Memory B cell (primary cell): ENCODE measurements around the gene CFDP1.
A peak's percentile ranks its signal among the peaks of the same experiment; 100 is the strongest.

ENCODE experiments used
- ATAC-seq: fragments of 150-1000 bp; cut with Tn5 transposase; 2 replicates; pipeline ENCODE4 v1.10.0; 2021; ENCODE audit warnings: low read depth, mild to moderate bottlenecking, moderate library complexity
- DNase-seq, 2 donors: peaks; one replicate each; pipeline ENCODE4 v3.0.0; 2022; ENCODE audit warnings: low spot score in 2 of 2
- H3K27ac Mint-ChIP-seq: one replicate; pipeline ENCODE4 v1.8.0; 2022; ENCODE audit warnings: mild to moderate bottlenecking, moderate library complexity, mixed read lengths
- H3K27me3 Mint-ChIP-seq: one replicate; pipeline ENCODE4 v1.8.0; 2022; ENCODE audit warnings: mixed read lengths
- H3K36me3 Mint-ChIP-seq: one replicate; pipeline ENCODE4 v1.8.0; 2022; ENCODE audit warnings: mild to moderate bottlenecking, mixed read lengths
- H3K4me1 Mint-ChIP-seq: one replicate; pipeline ENCODE4 v1.8.0; 2022; ENCODE audit warnings: mixed read lengths
- H3K4me3 Mint-ChIP-seq: one replicate; pipeline ENCODE4 v1.8.0; 2022; ENCODE audit warnings: mild to moderate bottlenecking, moderate library complexity, mixed read lengths
- H3K9me3 Mint-ChIP-seq: one replicate; pipeline ENCODE4 v1.8.0; 2022; ENCODE audit warnings: mixed read lengths

Gene CFDP1

GRCh38 chr16:75305364-75306098, 127.8 kb downstream of the CFDP1 start:
- no peak for DNase-seq
- H3K4me3 Mint-ChIP-seq: no peak overlapping the region
- no peak for ATAC-seq
- no peak overlapping the region for H3K27ac Mint-ChIP-seq
- H3K27me3 Mint-ChIP-seq: peaks cover 2% of the 10 kb centered on the region
- peaks cover 43% of the 10 kb centered on the region for H3K36me3 Mint-ChIP-seq
- H3K9me3 Mint-ChIP-seq: no peaks in the 10 kb centered on the region
- no peaks in the 10 kb centered on the region for H3K4me1 Mint-ChIP-seq

- DNase-seq (no peak), ATAC-seq (no peak)
- Mint-ChIP-seq H3K4me1 (no peaks in the 10 kb centered on the region), H3K4me3 (no peak overlapping the region), H3K27ac (no peak overlapping the region), H3K9me3 (no peaks in the 10 kb centered on the region), H3K27me3 (no peaks in the 10 kb centered on the region), H3K36me3 (peaks cover 44% of the 10 kb centered on the region)
These were observed 128.6 kb downstream of the CFDP1 start for GRCh38 chr16:75304521-75305363.

GRCh38 chr16:75301804-75302203, 131.5 kb downstream of the CFDP1 start:
- Mint-ChIP-seq H3K27me3 (peaks cover 1% of the 10 kb centered on the region), H3K36me3 (peaks cover 60% of the 10 kb centered on the region), H3K4me1 (no peaks in the 10 kb centered on the region)

GRCh38 chr16:75298267-75298666, 135.0 kb downstream of the CFDP1 start:
- Mint-ChIP-seq H3K4me3 (no peak overlapping the region), H3K4me1 (no peaks in the 10 kb centered on the region), H3K9me3 (no peaks in the 10 kb centered on the region), H3K27ac (no peak overlapping the region), H3K27me3 (peaks cover 1% of the 10 kb centered on the region), H3K36me3 (peaks cover 53% of the 10 kb centered on the region)
- DNase-seq (no peak), ATAC-seq (no peak)

More at GRCh38 chr16:75301804-75302203, 131.5 kb downstream of the CFDP1 start:
- peak overlapping the region; percentile 15 for H3K27ac Mint-ChIP-seq
- no peak for ATAC-seq
- H3K9me3 Mint-ChIP-seq: no peaks in the 10 kb centered on the region
- DNase-seq: no peak
- H3K4me3 Mint-ChIP-seq: no peak overlapping the region

GRCh38 chr16:75296606-75297005, 136.7 kb downstream of the CFDP1 start:
- no peaks in the 10 kb centered on the region for H3K9me3 Mint-ChIP-seq
- peaks cover 1% of the 10 kb centered on the region for H3K27me3 Mint-ChIP-seq
- H3K27ac Mint-ChIP-seq: no peak overlapping the region
- no peak for ATAC-seq
- H3K36me3 Mint-ChIP-seq: peaks cover 62% of the 10 kb centered on the region
- no peaks in the 10 kb centered on the region for H3K4me1 Mint-ChIP-seq
- no peak for DNase-seq
- H3K4me3 Mint-ChIP-seq: no peak overlapping the region

- Mint-ChIP-seq H3K9me3 (no peaks in the 10 kb centered on the region), H3K27ac (no peak overlapping the region), H3K27me3 (peaks cover 1% of the 10 kb centered on the region), H3K36me3 (peaks cover 61% of the 10 kb centered on the region), H3K4me3 (no peak overlapping the region), H3K4me1 (no peaks in the 10 kb centered on the region)
- ATAC-seq (no peak), DNase-seq (no peak)
These were observed 138.4 kb downstream of the CFDP1 start for GRCh38 chr16:75294773-75295459.

- peaks cover under 1% of the 10 kb centered on the region for H3K4me1 Mint-ChIP-seq
- no peak overlapping the region for H3K4me3 Mint-ChIP-seq
- peaks cover 53% of the 10 kb centered on the region for H3K36me3 Mint-ChIP-seq
- H3K9me3 Mint-ChIP-seq: no peaks in the 10 kb centered on the region
- H3K27me3 Mint-ChIP-seq: peaks cover 1% of the 10 kb centered on the region
- DNase-seq (no peak), ATAC-seq (no peak)
- H3K27ac Mint-ChIP-seq: no peak overlapping the region
These were observed 139.5 kb downstream of the CFDP1 start for GRCh38 chr16:75293772-75294171.

GRCh38 chr16:75293173-75293572, 140.1 kb downstream of the CFDP1 start:
- Mint-ChIP-seq H3K27me3 (peaks cover 1% of the 10 kb centered on the region), H3K4me1 (peaks cover 5% of the 10 kb centered on the region), H3K27ac (no peak overlapping the region), H3K9me3 (no peaks in the 10 kb centered on the region), H3K4me3 (no peak overlapping the region), H3K36me3 (peaks cover 55% of the 10 kb centered on the region)
- DNase-seq (no peak), ATAC-seq (no peak)

GRCh38 chr16:75292691-75293090, 140.6 kb downstream of the CFDP1 start:
- ATAC-seq (no peak), DNase-seq (no peak)
- Mint-ChIP-seq H3K36me3 (peaks cover 53% of the 10 kb centered on the region), H3K4me3 (no peak overlapping the region), H3K27me3 (peaks cover under 1% of the 10 kb centered on the region), H3K27ac (no peak overlapping the region), H3K9me3 (no peaks in the 10 kb centered on the region), H3K4me1 (peaks cover 5% of the 10 kb centered on the region)

GRCh38 chr16:75289189-75289588, 144.1 kb downstream of the CFDP1 start:
- Mint-ChIP-seq H3K4me3 (no peak overlapping the region), H3K27ac (peak overlapping the region; percentile 22), H3K27me3 (no peaks in the 10 kb centered on the region), H3K4me1 (peaks cover 5% of the 10 kb centered on the region), H3K9me3 (no peaks in the 10 kb centered on the region), H3K36me3 (peaks cover 42% of the 10 kb centered on the region)
- no peak for ATAC-seq
- DNase-seq: no peak

- ATAC-seq: peak; percentile 66
- no peak for DNase-seq
- Mint-ChIP-seq H3K27me3 (no peaks in the 10 kb centered on the region), H3K4me1 (peaks cover 5% of the 10 kb centered on the region), H3K27ac (peak overlapping the region; percentile 22), H3K9me3 (no peaks in the 10 kb centered on the region), H3K4me3 (peak overlapping the region; percentile 50), H3K36me3 (peaks cover 36% of the 10 kb centered on the region)
These were observed 144.6 kb downstream of the CFDP1 start for GRCh38 chr16:75288596-75289120.

GRCh38 chr16:75288181-75288580, 145.1 kb downstream of the CFDP1 start:
- Mint-ChIP-seq H3K4me3 (no peak overlapping the region), H3K27me3 (no peaks in the 10 kb centered on the region), H3K27ac (no peak overlapping the region), H3K36me3 (peaks cover 35% of the 10 kb centered on the region), H3K9me3 (no peaks in the 10 kb centered on the region), H3K4me1 (peaks cover 5% of the 10 kb centered on the region)
- ATAC-seq: no peak
- no peak for DNase-seq

GRCh38 chr16:75287708-75288107, 145.6 kb downstream of the CFDP1 start:
- DNase-seq (no peak), ATAC-seq (no peak)
- Mint-ChIP-seq H3K4me1 (peaks cover 5% of the 10 kb centered on the region), H3K4me3 (no peak overlapping the region), H3K36me3 (peaks cover 30% of the 10 kb centered on the region), H3K27ac (no peak overlapping the region), H3K27me3 (no peaks in the 10 kb centered on the region), H3K9me3 (no peaks in the 10 kb centered on the region)

- Mint-ChIP-seq H3K36me3 (peaks cover 18% of the 10 kb centered on the region), H3K4me3 (no peak overlapping the region), H3K4me1 (peaks cover 5% of the 10 kb centered on the region), H3K9me3 (no peaks in the 10 kb centered on the region), H3K27ac (no peak overlapping the region), H3K27me3 (peaks cover 1% of the 10 kb centered on the region)
- no peak for DNase-seq
- no peak for ATAC-seq
These were observed 146.9 kb downstream of the CFDP1 start for GRCh38 chr16:75286389-75286788.
